Aorta (tissue), 5 donors: Measurements from ENCODE around the gene SYCE1L. TPM values are rescaled to one million over a fixed set of nuclear protein-coding genes. Genes with fewer than 3 reads are reported as not detected.

Experiments
- ATAC-seq: fragments of 200-7000 bp; cut with Tn5 transposase; one replicate; pipeline ENCODE4 v1.9.1; 2022; ENCODE audit warnings: moderate library complexity; ENCODE audit not compliant: low FRiP score
- DNase-seq, 2 donors: peaks; one replicate each; pipeline ENCODE4 v3.0.0-alpha.2; 2020
- H3K27ac ChIP-seq, 2 donors: one replicate each; pipeline ENCODE4 v1.5.1; 2013; ENCODE audit warnings: low read length in 2 of 2, mild to moderate bottlenecking in 2 of 2, moderate library complexity in 2 of 2, control low read depth in 1 of 2, inconsistent platforms in 1 of 2, low read depth in 1 of 2
- H3K27me3 ChIP-seq, 2 donors: one replicate each; pipeline ENCODE4 v1.6.1; 2013; ENCODE audit warnings: control low read depth in 1 of 2, low read length in 1 of 2, mild to moderate bottlenecking in 1 of 2, moderate library complexity in 1 of 2; ENCODE audit not compliant: insufficient read depth in 2 of 2, control insufficient read depth in 1 of 2
- H3K36me3 ChIP-seq, 2 donors: one replicate each; pipeline ENCODE4 v1.6.1; 2013; ENCODE audit warnings: control low read depth in 1 of 2, low read length in 1 of 2, mild to moderate bottlenecking in 1 of 2; ENCODE audit not compliant: insufficient read depth in 2 of 2, control insufficient read depth in 1 of 2
- H3K4me1 ChIP-seq, 2 donors: one replicate each; pipeline ENCODE4 v1.6.1; 2013; ENCODE audit warnings: low read length in 2 of 2, control low read depth in 1 of 2, mild to moderate bottlenecking in 1 of 2, moderate library complexity in 1 of 2; ENCODE audit not compliant: insufficient read depth in 2 of 2, control insufficient read depth in 1 of 2
- H3K4me3 ChIP-seq, 2 donors: one replicate each; pipeline ENCODE4 v1.5.1; 2013; ENCODE audit warnings: low read length in 2 of 2, control low read depth in 1 of 2, mild to moderate bottlenecking in 1 of 2
- H3K9me3 ChIP-seq: one replicate; pipeline ENCODE4 v1.6.1; 2013; ENCODE audit warnings: mild to moderate bottlenecking, low read length; ENCODE audit not compliant: control insufficient read depth
- WGBS, 2 donors: extraction: QIAGEN DNeasy Blood & Tissue Kit; methylation state at CpG; one replicate each; pipeline ENCODE4 v1.1.7; 2013; 5-methylcytosine and 5-hydroxymethylcytosine counted together
- intact Hi-C, 2 donors: fragments of 100-400 bp; cut with DNase I; formaldehyde crosslinking; loops; one replicate each; pipeline versions ENCODE4 v1.14.2 to v1.15.0; 2022
- polyA plus RNA-seq, 2 donors: library from polyadenylated mRNA; stranded (reverse); fragments of 200-250 nt; gene quantifications; one replicate each; pipeline ENCODE4 v1.2.3, GENCODE V29; 2013
- total RNA-seq, 2 donors: library from RNA; stranded (reverse); fragmentation: NEBNext Ultra II Directional; extraction: Animal tissue kit (Norgen Biotek cat#: 25700); gene quantifications; one replicate each; pipeline ENCODE4 v1.2.1, GENCODE V29; 2021
- donor health status: healthy with polysubstance abuse.
- donor health status: Bipolar disorder and iron deficiency.
- donor health status: DM: no; HTN: no; CAD: no.
- donor health status: DM: no; HTN: no; CAD: no.
- donor health status: DM: yes; HTN: yes; CAD: no.

SYCE1L gene
- total and polyA plus RNA-seq, 4 donors, result 1.8 to 9.6 (median 3.8) TPM

DNA sequence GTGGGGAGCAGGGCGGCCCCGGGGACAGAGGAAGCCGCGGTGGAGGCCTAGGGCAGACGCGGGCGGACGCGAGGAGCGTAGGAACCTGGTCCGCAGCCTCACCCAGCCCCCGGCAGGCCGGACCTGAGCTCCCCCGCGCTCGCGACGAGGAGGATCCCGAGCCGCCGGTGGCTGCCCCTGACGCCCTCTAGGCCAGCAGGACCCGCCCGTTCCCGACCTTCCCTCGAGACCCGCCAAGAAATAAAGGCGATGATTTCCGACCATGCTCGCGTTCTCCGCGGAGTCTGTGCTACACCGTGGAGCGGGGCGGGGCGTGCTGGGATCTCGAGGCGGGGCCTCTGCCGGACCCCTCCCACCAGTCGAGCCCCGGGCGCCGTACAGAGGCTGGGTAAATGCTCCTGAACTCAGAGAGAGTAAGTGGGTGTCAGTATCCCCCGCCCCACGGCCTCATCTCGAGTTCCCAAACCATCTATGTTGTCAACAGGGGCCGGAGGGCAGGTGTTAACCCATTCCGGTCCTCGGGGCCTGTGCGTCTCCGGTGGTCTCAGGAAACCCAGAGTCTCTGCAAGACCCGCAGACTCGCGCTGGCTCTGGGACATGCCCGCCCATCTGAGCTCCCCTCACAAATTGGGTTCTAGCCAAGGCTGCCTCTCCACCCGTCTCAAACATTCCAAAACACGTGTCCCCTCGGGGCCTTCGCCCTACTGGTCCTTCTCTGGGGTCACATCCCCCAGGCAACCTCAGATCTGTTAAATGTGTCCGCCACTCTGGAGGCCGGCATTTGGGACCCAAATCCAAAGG is 13.7 kb downstream of the SYCE1L start:
- no peaks in the 10 kb centered on the region for H3K27me3 ChIP-seq
- intact Hi-C loops, result no loop called here
- peak overlapping the region; percentile 27 to 50 for H3K4me3 ChIP-seq
- H3K36me3 ChIP-seq, result no peaks in the 10 kb centered on the region
- no peak overlapping the region for H3K27ac ChIP-seq
- WGBS, 2 donors, result 14 to 16% methylated on average over 50 to 62 of the region's 62 CpGs
- ATAC-seq (peak; percentile 86), DNase-seq (peak; percentile 68 to 90)
- no peaks in the 10 kb centered on the region for H3K9me3 ChIP-seq
- H3K4me1 ChIP-seq, result no peaks in the 10 kb centered on the region

DNA sequence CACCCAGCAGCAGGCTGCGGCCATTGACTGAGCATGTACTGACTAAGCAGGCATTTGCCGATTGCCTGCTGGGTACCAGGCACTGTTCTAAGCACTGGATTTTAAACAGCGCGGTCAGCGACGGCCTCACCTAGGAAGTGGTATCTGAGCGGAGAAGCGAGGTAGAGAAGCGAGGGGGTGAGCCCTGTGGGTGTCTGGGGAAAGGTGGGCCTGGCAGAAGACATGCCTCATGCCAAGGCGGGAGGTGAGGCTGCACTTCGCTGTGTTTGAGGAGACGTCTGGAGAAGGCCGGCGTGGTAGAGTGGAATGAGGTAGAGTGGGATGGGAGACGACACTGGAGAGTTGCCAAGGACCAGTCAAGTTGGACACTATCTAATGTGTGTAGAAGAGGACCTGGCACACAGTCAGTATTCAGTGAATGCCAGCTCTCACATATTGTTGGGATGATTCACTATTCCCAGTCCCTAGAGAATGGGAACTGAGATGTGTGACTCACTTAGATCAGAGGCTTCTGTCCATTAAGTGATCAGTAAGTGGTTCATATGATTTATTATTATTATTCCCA is 14.4 kb downstream of the SYCE1L start:
- DNase-seq, result no peak
- H3K36me3 ChIP-seq, result no peaks in the 10 kb centered on the region
- WGBS, 2 donors, result 84 to 91% methylated on average over 15 of the region's 15 CpGs
- H3K27me3 ChIP-seq, result no peaks in the 10 kb centered on the region
- no peaks in the 10 kb centered on the region for H3K9me3 ChIP-seq
- no peaks in the 10 kb centered on the region for H3K4me1 ChIP-seq
- no peak overlapping the region for H3K4me3 ChIP-seq
- intact Hi-C loops, result no loop called here
- no peak overlapping the region for H3K27ac ChIP-seq
- ATAC-seq, result no peak

DNA sequence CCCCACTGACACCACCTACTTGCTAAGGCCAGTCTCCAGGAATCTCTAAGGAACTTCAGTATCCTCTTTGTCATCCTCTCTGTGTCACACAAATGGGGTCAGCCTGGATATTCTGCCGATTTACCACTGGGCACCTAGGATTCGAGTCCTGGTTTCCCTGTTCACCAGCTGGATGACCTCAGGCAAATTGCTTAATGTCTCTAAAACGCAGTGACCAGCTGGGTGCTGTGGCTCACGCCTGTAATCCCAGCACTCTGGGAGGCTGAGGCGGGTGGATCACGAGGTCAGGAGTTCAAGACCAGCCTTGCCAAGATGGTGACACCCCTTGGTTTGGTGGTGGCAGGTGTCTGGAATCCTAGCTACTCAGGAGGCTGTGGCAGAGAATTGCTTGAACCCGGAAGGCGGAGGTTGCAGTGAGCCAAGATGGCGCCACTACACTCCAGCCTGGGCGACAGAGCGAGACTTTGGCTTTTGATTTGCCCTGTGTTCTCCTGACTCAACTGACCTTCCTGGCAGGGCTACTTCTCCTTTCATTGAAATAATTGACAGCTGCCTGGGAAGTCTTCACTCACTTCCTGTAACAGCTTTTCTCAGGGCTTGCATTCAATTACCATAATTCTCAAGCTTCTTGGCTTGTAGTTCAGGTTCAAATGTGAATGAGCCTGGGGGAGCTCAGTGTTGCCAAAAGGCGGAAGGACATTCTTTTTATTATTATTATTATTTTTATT is 15.4 kb downstream of the SYCE1L start:
- Histone ChIP-seq H3K36me3 (no peaks in the 10 kb centered on the region), H3K27ac (no peak overlapping the region), H3K9me3 (no peaks in the 10 kb centered on the region), H3K4me1 (no peaks in the 10 kb centered on the region), H3K4me3 (no peak overlapping the region), H3K27me3 (no peaks in the 10 kb centered on the region)
- intact Hi-C loops, result no loop called here
- ATAC-seq (no peak), DNase-seq (no peak)
- 87 to 89% methylated on average over 12 of the region's 12 CpGs for WGBS, 2 donors

DNA sequence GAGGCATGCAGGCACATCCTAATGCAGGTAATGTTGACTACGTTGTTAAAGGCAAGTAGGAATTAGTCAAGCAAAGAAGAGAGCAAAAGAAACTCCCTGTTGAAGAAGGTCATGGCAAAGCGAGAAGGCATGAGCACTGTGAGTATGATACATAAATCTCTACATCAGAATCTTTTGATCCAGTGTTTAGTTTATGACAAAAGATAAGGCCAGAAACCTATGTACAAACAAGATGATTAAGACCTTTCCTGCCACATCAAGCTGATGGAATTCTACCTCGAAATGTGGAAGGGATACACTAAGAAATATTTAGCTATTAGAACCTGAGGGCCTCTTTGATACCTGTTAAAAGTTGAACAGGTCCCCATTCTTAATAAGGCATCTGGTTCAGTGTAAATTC is 20.2 kb downstream of the SYCE1L start:
- ATAC-seq (no peak), DNase-seq (no peak)
- no peaks in the 10 kb centered on the region for H3K27me3 ChIP-seq
- no peaks in the 10 kb centered on the region for H3K9me3 ChIP-seq
- H3K4me1 ChIP-seq, result no peaks in the 10 kb centered on the region
- intact Hi-C loops, result no loop called here
- WGBS, 2 donors, result 95 to 96% methylated on average over 3 of the region's 3 CpGs
- H3K4me3 ChIP-seq, result no peak overlapping the region
- H3K36me3 ChIP-seq, result no peaks in the 10 kb centered on the region
- H3K27ac ChIP-seq, result no peak overlapping the region

DNA sequence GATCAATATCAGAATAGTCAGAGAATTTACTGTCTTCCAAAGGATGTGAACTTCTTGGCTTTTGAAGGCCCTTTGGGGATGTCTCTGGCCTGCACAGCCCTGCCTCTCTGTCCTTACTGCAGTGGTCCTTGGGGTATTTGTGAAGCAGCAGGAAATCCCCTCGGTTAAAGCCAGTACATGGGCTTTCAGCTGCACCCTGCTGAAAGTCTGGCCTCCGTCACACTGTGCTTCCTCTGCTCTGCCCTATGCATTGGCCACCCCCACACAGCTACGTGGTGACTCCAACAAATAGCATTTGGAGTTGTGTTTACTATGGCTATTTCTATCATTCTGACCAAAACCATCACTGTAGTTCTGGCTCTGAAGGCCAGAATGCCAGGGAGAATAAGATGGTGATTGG is 21.2 kb downstream of the SYCE1L start:
- WGBS, 2 donors, result 42 to 46% methylated on average over 3 of the region's 3 CpGs
- DNase-seq (no peak), ATAC-seq (no peak)
- no peak overlapping the region for H3K4me3 ChIP-seq
- no peaks in the 10 kb centered on the region for H3K27me3 ChIP-seq
- H3K9me3 ChIP-seq, result no peaks in the 10 kb centered on the region
- intact Hi-C loops, result no loop called here
- no peak overlapping the region for H3K27ac ChIP-seq
- H3K4me1 ChIP-seq, result no peaks in the 10 kb centered on the region
- no peaks in the 10 kb centered on the region for H3K36me3 ChIP-seq

DNA sequence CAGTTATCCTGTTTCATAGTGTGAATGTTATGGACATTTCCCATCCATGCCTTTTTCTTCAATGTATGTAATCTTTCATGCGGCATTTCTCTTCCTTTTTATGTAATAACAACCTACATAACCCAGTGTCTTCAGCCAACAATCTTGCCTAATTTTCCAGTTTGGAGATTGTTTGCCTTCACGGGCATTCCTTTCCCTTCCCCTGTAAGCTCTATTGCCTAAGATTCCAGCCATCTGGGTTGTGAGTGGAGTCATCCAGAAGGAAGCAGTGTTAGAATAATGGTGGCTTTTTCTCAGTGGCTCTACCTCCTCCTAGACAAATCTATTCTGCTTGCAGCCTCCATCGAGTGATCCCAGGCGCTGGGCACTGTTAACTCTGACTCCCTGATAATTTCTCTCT is 22.3 kb downstream of the SYCE1L start:
- Histone ChIP-seq H3K4me3 (no peak overlapping the region), H3K27ac (no peak overlapping the region), H3K27me3 (no peaks in the 10 kb centered on the region), H3K4me1 (no peaks in the 10 kb centered on the region), H3K36me3 (no peaks in the 10 kb centered on the region), H3K9me3 (no peaks in the 10 kb centered on the region)
- intact Hi-C loops, result no loop called here
- ATAC-seq (no peak), DNase-seq (no peak)
- WGBS, 2 donors, result 93 to 94% methylated on average over 4 of the region's 4 CpGs

DNA sequence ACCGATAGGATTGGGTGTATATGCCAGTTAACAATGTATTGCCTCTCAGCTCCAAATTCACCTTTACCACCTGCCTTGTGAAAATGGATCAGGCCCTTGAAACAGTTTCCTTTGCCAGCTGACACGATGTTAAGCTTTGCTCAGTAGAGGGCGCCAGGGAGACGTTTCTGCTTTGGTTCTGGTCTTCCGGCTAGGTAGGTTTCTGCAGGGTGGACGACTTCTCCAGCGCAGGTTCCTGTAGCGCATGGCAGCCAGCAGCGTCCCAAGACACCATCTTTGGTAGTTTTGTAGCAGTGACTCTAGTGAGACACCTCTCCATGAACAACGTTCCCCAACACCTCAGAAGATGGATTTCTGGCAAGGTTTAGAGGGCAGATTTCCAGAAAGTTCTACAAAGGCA is 24.0 kb downstream of the SYCE1L start:
- Histone ChIP-seq H3K4me3 (no peak overlapping the region), H3K27ac (no peak overlapping the region), H3K9me3 (no peaks in the 10 kb centered on the region), H3K36me3 (no peaks in the 10 kb centered on the region), H3K4me1 (no peaks in the 10 kb centered on the region), H3K27me3 (no peaks in the 10 kb centered on the region)
- 60 to 70% methylated on average over 10 of the region's 10 CpGs for whole genome bisulfite sequencing, 2 donors
- DNase-seq (no peak), ATAC-seq (no peak)
- intact Hi-C loops, result no loop called here

DNA sequence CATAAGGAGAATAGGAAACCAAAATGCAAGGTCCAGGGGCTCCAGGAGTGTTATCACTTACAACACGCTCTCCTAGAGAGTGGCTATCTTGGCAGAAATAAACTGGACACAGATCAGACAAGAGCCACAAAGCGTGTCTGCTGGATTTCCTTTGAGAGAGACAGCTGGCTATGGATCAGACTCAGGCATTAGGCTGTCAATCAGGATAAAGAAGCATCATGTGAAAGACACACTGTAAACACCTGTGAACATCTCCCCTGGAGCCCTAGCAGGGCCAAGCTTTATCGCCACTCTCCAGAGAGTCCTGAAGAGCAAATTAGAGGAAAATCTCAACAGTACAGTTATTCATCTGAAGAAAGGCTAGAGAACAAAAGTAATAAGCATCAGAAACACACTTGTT is 26.0 kb downstream of the SYCE1L start:
- intact Hi-C loops, result no loop called here
- 82 to 89% methylated on average over 3 of the region's 3 CpGs for WGBS, 2 donors
- no peak for ATAC-seq
- H3K9me3 ChIP-seq, result no peaks in the 10 kb centered on the region
- H3K36me3 ChIP-seq, result no peaks in the 10 kb centered on the region
- no peak overlapping the region for H3K4me3 ChIP-seq
- no peak overlapping the region for H3K27ac ChIP-seq
- no peaks in the 10 kb centered on the region for H3K27me3 ChIP-seq
- H3K4me1 ChIP-seq, result no peaks in the 10 kb centered on the region
- DNase-seq, result no peak

DNA sequence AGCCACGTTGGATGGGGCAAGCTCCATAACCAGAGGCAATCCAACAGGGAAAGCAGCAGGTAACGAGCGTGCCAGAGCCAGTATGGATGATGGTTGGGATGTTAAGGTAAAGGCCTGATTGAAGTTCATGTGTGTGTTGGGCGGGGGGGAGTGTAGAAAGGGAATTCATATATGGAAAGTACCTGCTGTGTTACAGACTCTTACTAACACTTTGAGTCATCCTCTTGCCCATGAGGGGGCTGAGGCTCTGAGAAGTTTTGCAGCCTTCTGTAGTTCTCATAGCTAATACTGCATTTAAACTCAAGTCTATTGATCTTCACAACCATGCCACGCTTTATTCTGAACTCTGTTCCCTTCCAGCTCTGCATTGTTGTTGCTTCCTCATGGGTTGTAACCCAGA is 28.5 kb downstream of the SYCE1L start:
- ATAC-seq, result no peak
- no peak for DNase-seq
- Histone ChIP-seq H3K27me3 (no peaks in the 10 kb centered on the region), H3K4me3 (no peak overlapping the region), H3K27ac (no peak overlapping the region), H3K36me3 (no peaks in the 10 kb centered on the region), H3K9me3 (no peaks in the 10 kb centered on the region), H3K4me1 (no peaks in the 10 kb centered on the region)
- 87 to 89% methylated on average over 5 of the region's 5 CpGs for WGBS, 2 donors
- intact Hi-C loops, result no loop called here
